Neuron (in vitro differentiated cells): ENCODE measurements around the gene SPOCK1.

Source experiments
- H2AFZ ChIP-seq: one replicate; pipeline ENCODE4 v1.6.1; 2013; ENCODE audit warnings: low read depth, mild to moderate bottlenecking, inconsistent platforms, low read length, moderate library complexity
- H3K27me3 ChIP-seq: one replicate; pipeline ENCODE4 v1.6.1; 2013; ENCODE audit warnings: low read length; ENCODE audit not compliant: insufficient read depth
- H3K36me3 ChIP-seq: one replicate; pipeline ENCODE4 v1.6.1; 2013; ENCODE audit warnings: low read length; ENCODE audit not compliant: insufficient read depth
- H3K4me1 ChIP-seq: one replicate; pipeline ENCODE4 v1.6.1; 2013; ENCODE audit warnings: low read length; ENCODE audit not compliant: insufficient read depth
- H3K4me3 ChIP-seq: 2 replicates; pipeline ENCODE4 v1.5.1; 2013; ENCODE audit warnings: mild to moderate bottlenecking, low read length, moderate library complexity
- H3K9me3 ChIP-seq: one replicate; pipeline ENCODE4 v1.6.1; 2013; ENCODE audit warnings: low read length

The SPOCK1 gene

DNA sequence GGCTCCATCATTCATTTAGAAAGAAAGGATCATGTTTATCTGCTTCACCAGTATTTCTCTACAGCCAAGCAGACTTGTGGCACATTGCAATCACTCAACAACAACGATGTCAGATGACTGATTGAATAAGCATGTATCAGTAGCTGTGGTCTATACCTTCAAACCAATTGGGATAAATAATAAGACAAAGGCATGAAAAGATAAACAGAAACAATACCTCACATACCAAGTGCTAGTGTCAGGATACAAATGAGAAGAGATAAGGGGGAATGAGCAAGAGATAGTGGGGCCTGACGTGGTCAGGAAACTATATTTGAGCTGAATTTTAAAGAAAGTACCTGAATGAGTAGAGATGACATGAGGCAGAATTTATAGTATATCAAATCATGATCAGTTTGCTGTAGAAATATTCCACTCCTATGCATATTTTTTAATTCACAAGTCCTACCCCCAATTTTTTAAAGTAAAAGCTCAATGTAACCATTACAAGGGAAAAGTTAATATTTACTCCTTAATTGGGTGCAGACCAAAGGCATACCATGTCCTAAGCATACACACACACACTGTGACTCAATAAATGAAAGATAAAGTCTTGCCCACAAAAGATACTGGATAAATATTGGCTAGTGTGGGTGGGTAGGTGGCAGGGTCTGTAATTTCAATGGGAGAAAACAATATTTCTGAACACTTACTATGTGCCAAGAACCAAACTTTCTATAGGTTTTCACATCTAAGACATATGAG is 284.5 kb downstream of the SPOCK1 start:
- H3K9me3 ChIP-seq = no peaks in the 10 kb centered on the region
- no peak overlapping the region for H2AFZ ChIP-seq
- H3K4me1 ChIP-seq = peaks cover 10% of the 10 kb centered on the region
- no peaks in the 10 kb centered on the region for H3K27me3 ChIP-seq
- no peak overlapping the region for H3K4me3 ChIP-seq
- H3K36me3 ChIP-seq = no peaks in the 10 kb centered on the region

DNA sequence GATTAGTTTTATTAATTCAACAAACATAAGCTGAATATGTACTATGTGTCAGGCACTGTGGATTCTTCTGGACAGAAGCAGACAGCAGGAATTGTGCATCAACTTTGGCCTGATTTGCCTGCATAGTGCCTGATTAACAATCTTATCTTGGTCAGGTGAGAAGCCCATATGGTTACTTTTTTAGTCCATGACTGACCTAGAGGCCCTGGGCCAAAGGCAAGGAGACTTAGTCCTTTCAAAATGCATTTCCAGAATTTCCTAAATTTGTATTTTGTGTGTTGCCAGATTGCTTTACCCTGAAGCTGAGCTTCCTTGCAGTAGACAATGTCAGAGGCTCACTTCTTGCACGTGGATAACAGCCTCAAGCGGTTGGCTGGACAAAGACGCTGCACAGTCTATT is 286.7 kb downstream of the SPOCK1 start:
- no peaks in the 10 kb centered on the region for H3K27me3 ChIP-seq
- no peak overlapping the region for H3K4me3 ChIP-seq
- H3K9me3 ChIP-seq = no peaks in the 10 kb centered on the region
- H3K36me3 ChIP-seq = no peaks in the 10 kb centered on the region
- no peak overlapping the region for H2AFZ ChIP-seq
- peaks cover 10% of the 10 kb centered on the region for H3K4me1 ChIP-seq

DNA sequence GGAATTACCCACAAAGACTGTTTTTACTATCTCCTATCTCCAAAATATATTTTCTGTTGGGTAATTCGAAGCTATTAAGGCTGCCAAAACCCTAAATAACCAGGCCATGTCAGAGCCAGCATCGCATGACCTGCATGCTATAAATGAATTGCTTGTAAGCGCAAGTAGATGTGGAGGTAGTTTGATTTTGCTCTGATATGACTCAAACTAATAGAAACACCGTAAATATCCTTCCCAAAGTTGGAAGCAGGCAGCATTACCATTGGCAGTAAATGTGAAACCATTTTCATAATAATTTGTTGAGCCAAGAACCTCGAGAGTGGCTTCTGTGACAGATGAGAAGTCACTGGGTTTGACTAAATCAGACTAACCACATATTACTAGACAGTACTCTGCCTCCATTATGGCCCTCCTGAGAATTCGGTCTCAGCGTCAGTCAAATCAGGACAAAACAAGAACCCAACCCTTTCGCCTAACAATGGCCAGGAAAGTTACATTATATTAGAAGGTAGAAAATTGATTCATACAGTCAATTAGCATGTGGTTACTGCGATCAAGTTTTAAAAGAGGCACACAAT is 289.8 kb downstream of the SPOCK1 start:
- no peaks in the 10 kb centered on the region for H3K9me3 ChIP-seq
- H3K4me1 ChIP-seq = peaks cover 32% of the 10 kb centered on the region
- H3K36me3 ChIP-seq = no peaks in the 10 kb centered on the region
- H3K4me3 ChIP-seq = no peak overlapping the region
- H3K27me3 ChIP-seq = no peaks in the 10 kb centered on the region
- no peak overlapping the region for H2AFZ ChIP-seq

DNA sequence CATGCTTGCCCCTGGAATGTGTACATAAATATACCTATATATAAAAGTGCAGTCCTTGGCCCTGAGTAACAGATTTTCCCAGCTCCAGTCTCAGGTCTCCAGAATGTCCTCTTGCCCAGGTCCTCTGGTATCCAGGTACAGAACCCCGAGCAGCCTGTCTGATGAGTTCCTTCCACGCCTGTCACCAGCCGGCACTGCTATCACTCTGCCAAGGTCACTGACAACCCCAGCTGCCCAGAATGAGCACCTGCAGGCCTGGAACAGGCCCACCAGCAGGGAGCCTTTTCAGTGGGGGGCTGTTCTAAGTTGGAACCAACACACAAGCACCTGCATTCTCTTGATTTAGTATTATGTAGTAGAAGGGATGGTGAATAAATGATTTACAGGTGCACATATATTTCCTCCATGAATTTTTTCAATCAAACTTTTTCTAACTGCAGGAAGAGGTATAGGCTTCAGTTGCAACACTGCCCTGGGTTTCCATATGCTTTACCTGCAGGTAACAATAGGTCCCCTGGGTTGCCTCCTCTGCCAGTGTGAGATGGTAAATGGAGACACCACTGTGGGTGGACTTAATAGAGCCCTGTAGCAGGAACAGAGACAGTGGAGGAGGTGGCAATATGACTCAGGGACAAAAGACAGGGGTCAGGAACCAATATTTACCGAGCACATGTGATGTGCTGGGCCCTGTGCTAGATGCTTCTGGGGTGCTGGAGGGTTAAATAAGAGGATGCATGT is 291.9 kb downstream of the SPOCK1 start:
- Histone ChIP-seq H2AFZ (no peak overlapping the region), H3K9me3 (no peaks in the 10 kb centered on the region), H3K36me3 (no peaks in the 10 kb centered on the region), H3K27me3 (no peaks in the 10 kb centered on the region), H3K4me3 (no peak overlapping the region), H3K4me1 (peaks cover 26% of the 10 kb centered on the region)

DNA sequence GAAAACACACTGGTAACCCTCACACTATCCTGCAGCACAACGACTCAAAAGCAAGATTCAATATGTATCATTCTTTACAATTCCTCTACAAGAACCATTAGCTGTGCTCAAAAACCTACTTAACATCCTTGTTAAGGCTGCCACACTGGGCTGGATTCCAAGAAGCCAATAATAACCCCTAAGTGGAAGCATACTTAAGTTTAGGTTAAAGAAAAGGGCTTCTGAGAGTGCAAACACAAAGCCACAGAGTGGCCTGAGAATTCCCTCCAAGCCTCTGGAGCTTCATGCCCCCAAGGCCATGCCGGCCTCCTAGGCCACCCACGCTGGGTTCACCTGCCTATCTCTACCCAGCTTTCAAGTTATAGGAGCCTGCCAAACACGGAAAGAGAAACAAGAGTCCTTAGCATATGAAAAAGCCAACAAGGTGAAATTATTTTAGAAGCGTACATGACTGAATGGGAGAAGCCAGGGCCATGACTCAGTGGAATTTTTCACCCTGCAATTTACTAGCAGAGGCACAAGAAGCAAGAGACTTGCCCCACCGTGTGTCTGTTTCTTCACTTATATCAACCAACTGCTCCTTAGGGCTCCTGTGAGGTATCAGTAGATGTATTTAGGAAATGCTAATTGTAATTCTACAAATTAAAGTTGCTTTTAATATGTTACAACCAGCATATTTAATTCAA is 293.0 kb downstream of the SPOCK1 start:
- Histone ChIP-seq H3K4me1 (peaks cover 27% of the 10 kb centered on the region), H3K9me3 (no peaks in the 10 kb centered on the region), H3K27me3 (no peaks in the 10 kb centered on the region), H3K4me3 (no peak overlapping the region), H3K36me3 (no peaks in the 10 kb centered on the region), H2AFZ (no peak overlapping the region)

DNA sequence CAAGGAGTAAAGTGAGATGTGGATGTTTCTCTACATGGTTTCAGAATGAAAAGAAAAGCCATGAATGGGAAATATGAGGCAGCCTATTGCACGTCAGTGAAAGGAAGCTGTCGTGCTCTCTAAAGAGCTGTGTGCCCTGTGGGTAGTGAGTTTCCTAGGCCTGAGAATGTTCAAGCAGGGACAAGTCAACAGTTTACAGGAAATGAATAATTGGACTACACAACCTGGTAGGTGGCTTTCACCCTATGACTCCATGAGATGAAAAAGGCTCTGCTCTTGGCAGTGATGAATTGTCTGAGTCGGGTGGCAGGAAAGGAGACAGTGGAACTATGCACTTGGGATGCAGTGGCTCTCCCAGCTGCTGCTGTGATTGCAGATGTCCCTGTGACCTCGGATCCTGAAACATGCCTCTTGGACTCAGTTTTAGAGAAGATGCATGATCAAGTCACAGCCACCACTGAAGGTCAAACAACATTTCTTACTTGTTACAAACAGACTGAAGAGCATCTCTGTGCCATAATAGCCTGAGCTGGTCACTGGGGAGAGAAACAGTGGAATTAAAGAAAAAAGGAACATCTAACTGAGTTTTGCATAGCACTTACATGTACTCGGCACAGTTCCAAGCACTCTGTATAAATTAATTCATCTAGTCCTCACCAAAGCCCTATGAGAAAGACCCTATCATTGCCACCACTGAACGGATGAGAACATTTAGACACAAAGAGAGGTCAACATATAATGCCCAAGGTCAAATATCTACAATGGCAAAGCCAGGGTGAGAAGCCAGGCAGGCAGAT is 293.7 kb downstream of the SPOCK1 start:
- H3K27me3 ChIP-seq = no peaks in the 10 kb centered on the region
- H3K9me3 ChIP-seq = no peaks in the 10 kb centered on the region
- peaks cover 35% of the 10 kb centered on the region for H3K4me1 ChIP-seq
- H3K4me3 ChIP-seq = no peak overlapping the region
- H2AFZ ChIP-seq = no peak overlapping the region
- H3K36me3 ChIP-seq = no peaks in the 10 kb centered on the region

DNA sequence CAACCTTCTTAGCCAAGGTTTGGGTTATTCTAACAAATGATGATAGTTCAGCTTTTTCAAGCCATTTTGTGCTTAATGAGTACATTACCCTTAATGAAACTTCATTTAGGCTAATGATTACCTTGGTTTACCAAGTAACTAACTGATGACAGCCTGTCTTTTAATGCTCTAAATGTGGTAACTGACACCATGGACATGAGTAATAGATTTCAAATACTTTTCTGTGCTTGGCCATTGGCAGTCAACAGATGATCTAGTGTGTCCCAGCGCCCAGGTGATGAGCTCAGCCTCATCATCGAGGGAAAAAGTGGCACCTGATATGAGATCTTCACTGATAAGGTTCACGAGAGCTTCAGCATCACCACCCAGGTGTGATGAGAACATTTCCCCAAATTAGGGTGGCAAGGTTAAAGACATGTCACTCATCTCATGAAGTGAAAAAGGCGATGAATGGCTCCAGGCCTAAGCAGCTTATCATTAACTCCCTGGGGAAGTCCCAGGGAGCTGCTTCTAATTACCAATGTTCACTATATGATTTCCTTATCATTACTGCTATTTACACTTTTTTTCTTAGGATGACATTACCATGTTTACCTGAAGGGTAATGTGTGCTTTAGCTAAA is 296.0 kb downstream of the SPOCK1 start:
- no peak overlapping the region for H2AFZ ChIP-seq
- H3K36me3 ChIP-seq = no peaks in the 10 kb centered on the region
- H3K9me3 ChIP-seq = no peaks in the 10 kb centered on the region
- peaks cover 38% of the 10 kb centered on the region for H3K4me1 ChIP-seq
- H3K27me3 ChIP-seq = no peaks in the 10 kb centered on the region
- H3K4me3 ChIP-seq = no peak overlapping the region

DNA sequence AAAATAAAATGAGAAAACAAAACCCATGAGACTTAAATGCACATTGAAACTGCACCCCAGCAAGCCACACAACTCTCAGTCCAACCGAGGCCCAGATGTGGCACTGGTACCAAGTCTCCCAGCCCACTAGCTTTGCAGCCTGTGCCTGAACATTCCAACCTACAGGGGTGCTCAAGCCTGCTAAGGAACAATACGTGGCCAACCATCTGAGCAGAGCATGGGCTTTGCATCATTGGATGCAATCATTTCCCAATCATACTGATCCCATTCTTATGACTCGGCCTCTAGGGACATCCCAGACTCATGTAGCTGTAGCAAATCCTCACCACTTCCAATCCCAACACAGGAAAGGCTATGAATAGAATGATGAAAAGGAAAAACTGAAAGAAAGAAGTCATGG is 297.2 kb downstream of the SPOCK1 start:
- Histone ChIP-seq H3K9me3 (no peaks in the 10 kb centered on the region), H3K4me3 (no peak overlapping the region), H3K36me3 (no peaks in the 10 kb centered on the region), H2AFZ (no peak overlapping the region), H3K27me3 (no peaks in the 10 kb centered on the region), H3K4me1 (peaks cover 38% of the 10 kb centered on the region)

DNA sequence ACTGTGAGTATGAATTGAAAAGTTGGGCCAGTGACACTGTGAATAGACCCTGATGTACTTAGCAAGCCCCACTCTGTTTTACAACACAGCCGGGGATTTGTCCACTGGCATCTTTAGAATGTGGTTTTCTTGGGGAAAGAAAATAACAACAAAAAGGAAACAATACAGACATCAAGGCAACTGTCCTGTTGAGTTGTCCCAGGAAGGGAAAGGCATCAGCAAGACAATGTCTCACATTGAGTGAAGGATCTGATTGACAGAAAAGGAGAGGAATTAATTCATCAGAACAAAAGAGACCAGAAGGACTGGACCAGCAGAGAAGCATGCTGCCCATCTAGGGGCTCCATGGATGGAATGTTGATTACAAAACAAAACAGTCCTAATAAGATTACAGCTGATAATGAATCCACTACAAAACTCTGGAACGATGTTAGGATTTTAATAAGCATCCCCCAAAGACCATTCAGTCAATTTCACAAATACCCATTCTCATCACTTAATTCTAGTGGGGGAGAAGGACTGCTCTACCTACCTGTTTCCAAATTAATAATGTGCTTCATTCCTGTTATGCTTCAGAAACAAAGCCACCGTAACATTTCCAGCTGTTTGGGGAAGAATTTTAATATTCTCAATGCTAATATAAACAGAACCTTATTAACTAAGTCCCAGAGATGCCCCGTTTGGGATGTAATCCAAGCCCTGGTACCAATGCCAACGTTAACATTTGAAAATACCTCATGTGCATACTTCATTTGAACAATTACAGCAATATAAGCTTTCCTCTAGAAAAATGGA is 298.0 kb downstream of the SPOCK1 start:
- Histone ChIP-seq H3K9me3 (no peaks in the 10 kb centered on the region), H3K36me3 (no peaks in the 10 kb centered on the region), H3K4me3 (no peak overlapping the region), H3K27me3 (no peaks in the 10 kb centered on the region), H2AFZ (no peak overlapping the region), H3K4me1 (peaks cover 33% of the 10 kb centered on the region)

DNA sequence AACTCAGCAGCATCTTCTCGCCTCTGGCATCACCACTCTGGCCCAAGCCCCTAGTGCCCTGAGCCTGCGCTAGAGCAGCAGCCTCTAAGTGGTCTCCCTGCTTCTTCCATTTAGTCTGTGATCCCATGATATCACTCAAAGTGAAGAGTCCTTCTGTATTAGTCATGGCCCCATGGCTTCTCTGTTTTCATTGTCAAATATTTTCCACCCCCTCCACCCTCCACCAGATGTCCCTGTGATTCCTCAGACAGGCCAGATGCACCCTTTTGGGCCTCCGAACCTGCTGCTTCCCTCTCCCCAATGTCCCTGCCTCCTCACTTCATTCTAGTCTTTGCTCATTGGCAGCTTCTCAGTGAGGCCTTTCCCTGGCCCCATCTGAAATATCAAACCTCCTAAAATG is 299.2 kb downstream of the SPOCK1 start:
- Histone ChIP-seq H3K36me3 (no peaks in the 10 kb centered on the region), H2AFZ (no peak overlapping the region), H3K27me3 (no peaks in the 10 kb centered on the region), H3K4me3 (no peak overlapping the region), H3K9me3 (no peaks in the 10 kb centered on the region), H3K4me1 (peaks cover 22% of the 10 kb centered on the region)

DNA sequence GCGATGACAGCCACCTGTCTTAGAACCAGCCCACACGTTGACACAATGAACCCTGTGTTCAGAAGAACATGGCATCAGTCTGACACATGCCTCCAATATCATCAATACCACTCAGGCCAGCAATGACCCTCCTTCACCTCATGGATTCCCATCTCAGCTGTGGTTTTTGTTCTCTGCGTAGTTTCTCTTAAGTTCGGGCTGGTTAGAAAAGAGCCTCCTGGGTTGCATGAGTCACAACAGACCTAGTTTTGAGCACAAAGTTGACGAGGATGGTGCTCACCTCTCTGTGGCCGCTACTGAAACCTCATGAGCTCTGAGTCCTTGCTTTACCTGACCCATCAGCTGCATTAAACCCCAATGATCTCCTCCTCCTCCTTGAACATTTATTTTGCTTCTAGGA is 299.9 kb downstream of the SPOCK1 start:
- Histone ChIP-seq H3K9me3 (no peaks in the 10 kb centered on the region), H2AFZ (no peak overlapping the region)

DNA sequence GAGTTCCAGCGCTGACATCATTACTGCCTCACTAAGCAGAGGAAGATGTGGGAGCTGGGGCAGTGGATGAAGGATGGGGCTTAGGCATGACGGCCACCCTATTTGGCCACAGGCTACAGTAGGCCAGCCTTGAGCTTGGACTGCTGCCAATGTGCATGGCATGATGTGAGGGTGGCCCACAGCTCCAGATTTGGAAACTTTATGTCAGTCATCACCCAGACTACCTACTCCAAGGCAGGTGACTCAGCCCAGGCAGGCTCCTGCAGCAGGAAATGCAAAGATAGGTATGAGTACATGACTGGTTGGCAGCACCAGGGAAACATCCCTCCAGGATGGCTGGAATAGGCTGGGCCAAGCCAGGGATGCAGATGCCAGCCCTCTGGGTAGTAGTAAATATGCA is 303.6 kb downstream of the SPOCK1 start:
- Histone ChIP-seq H3K4me3 (no peak overlapping the region), H2AFZ (no peak overlapping the region), H3K4me1 (peaks cover 13% of the 10 kb centered on the region), H3K27me3 (no peaks in the 10 kb centered on the region), H3K9me3 (no peaks in the 10 kb centered on the region), H3K36me3 (no peaks in the 10 kb centered on the region)

More for the DNA sequence above, 299.9 kb downstream of the SPOCK1 start:
- H3K4me3 ChIP-seq = no peak overlapping the region
- no peaks in the 10 kb centered on the region for H3K36me3 ChIP-seq
- H3K4me1 ChIP-seq = peaks cover 16% of the 10 kb centered on the region
- no peaks in the 10 kb centered on the region for H3K27me3 ChIP-seq
